DND-41 (cell line): ENCODE measurements around the gene SMIM11.
"Not testable (repeated sequence)": the region's sequence is repeated elsewhere in the genome, so short reads cannot be mapped to it uniquely, and the experiment has no call there.

Experiments
- CTCF ChIP-seq: IDR thresholded peaks from 2 replicates; pipeline ENCODE4 v1.5.1; 2012; ENCODE audit warnings: borderline replicate concordance, low read length, moderate library complexity, mild to moderate bottlenecking; ENCODE audit not compliant: poor library complexity, severe bottlenecking; ENCODE audit errors: extremely low read depth
- EZH2 ChIP-seq: IDR thresholded peaks from 3 replicates; pipeline ENCODE4 v1.6.1; 2012; ENCODE audit warnings: borderline replicate concordance, low read depth, mild to moderate bottlenecking, moderate library complexity, low read length, inconsistent platforms; ENCODE audit not compliant: severe bottlenecking

GRCh38 chr21:34375619-34375972, 289 bp downstream of the SMIM11 start:
- not testable (repeated sequence) for TF ChIP-seq CTCF, EZH2
